HG03066 (cell line): ENCODE measurements around the gene VAPB.

Source experiments
- ATAC-seq: cut with Tn5 transposase; IDR thresholded peaks from one replicate; pipeline ENCODE4 v1.9.1; 2021; ENCODE audit warnings: low read depth; ENCODE audit not compliant: unreplicated experiment

VAPB gene

GRCh38 chr20:58433029-58433647, 44.1 kb downstream of the VAPB start:
- no peak for ATAC-seq

GRCh38 chr20:58433759-58434158, 44.7 kb downstream of the VAPB start:
- no peak for ATAC-seq

DNA sequence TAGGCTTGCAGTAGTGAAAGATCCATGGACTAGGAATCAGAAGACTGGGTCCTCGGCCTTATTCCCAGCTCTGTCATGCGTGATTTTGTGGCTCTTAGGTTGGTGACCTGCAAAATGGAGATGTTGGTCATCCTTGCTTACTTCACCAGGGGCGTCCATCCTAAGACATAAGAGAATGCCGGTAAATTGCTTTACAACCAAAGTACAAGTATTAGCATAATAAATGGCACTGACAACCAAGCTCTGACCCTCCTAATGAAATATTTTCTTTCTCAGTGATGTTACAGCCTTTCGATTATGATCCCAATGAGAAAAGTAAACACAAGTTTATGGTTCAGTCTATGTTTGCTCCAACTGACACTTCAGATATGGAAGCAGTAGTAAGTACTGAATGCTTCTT, 45.3 kb downstream of the VAPB start:
- no peak for ATAC-seq

- ATAC-seq = no peak
These were observed 46.2 kb downstream of the VAPB start for GRCh38 chr20:58435237-58435636.

DNA sequence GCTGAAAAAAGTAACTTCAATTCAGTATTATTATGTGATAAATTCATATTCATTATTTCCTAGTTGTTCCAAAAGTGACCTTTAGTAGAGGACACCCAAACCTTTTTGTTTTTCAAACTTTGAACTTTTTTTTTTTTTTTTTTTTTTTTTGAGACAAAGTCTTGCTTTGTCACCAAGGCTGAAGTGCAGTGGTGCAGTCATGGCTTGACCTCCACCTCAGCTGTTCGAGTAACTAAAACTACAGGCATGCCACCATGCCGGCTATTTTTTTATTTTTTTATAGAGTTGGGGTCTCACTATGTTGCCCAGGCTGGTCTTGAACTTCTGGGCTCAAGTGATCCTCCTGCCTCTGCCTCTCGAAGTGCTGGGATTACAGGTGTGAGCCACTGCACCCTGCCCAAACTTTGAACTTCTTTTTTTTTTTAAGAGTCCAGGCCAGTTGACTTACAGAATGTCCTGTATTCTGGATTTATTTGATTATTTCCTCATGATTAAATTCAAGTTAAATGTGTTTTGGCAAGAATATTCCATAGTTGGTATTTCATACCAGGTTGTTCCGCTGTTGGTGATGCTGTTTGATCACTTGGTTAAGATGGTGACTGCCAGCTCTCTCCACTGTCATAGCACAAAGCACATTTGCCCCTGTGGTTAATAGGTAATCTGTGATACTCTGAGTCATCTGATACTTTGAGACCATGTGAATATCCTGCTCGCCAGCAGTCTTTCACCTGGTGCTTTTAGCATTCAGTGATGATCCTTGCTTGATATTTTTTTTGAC, 48.0 kb downstream of the VAPB start:
- no peak for ATAC-seq

GRCh38 chr20:58438970-58439808, 50.2 kb downstream of the VAPB start:
- no peak for ATAC-seq

DNA sequence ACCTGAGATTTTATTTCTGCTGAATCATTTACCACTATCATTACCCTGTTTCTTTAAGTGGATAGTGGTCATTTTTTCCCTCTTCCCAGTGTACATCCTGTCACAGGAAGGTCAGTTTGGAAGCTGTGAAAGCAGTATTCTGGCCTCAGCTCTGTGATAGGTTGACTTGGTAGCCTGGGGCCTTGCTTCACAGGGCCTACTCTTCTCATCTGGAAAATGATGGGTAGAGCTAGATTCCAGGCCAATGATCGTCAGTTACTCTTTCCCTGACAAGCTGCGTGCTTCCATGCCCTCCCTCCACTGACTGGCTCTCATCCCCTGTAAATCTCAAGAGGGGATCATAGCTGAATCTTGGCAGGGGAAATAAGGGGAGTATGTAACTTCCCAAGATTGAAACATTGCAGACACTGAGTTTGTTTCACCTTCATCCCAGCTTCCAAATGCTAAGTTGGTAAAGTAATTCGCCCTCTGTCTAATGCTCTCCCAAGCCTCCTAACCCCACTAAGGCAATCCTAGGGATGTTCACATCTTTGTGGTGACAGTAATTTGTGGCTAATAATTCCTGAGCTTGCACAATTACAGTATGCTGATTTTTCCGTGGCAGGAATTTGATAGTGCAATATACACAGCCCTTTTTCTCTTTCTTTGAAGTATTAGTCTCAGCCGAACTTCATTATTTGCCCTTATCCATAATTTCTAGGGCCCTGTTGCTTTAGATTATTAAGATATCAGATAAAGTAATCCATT, 51.2 kb downstream of the VAPB start:
- ATAC-seq = no peak

DNA sequence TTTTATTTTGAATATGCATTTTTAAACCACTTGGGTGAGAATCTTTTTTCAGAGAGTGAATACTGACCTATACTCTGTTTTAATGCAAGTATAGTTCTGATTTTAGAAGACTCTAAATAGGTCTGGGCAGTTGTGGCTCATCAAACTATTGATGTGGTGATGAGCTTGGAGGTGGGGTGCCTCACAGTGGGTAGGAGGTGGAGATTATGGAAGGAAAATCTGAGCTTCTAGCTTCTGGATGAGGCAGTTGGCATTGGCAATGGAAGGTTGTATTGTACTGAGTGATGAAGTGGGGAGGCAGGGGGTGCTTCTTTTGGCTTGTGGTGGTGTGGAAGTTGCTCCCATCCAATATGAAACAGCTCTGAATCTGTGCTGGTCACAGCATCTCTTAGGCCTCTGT, 52.7 kb downstream of the VAPB start:
- no peak for ATAC-seq

DNA sequence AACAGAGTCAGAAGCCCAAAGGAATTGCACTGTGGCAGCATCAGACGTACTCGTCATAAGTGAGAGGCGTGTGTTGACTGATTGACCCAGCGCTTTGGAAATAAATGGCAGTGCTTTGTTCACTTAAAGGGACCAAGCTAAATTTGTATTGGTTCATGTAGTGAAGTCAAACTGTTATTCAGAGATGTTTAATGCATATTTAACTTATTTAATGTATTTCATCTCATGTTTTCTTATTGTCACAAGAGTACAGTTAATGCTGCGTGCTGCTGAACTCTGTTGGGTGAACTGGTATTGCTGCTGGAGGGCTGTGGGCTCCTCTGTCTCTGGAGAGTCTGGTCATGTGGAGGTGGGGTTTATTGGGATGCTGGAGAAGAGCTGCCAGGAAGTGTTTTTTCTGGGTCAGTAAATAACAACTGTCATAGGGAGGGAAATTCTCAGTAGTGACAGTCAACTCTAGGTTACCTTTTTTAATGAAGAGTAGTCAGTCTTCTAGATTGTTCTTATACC, 55.8 kb downstream of the VAPB start:
- no peak for ATAC-seq

GRCh38 chr20:58446264-58446959, 57.4 kb downstream of the VAPB start:
- ATAC-seq = no peak

DNA sequence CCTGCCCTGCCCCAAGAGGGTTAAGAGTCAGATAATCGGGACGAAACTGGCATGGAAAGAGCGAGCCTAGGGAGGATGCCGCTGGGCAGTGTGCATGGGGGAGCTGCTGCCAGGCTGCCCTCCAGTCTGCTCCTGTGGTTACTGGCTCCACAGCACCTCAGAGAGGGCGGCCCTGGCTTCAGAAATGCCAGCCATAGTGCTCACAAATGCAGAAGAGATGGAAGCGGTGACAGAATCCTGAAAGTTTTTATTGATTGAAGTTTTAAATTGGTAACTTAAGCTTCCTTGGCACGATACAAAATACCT, 57.9 kb downstream of the VAPB start:
- ATAC-seq = no peak

DNA sequence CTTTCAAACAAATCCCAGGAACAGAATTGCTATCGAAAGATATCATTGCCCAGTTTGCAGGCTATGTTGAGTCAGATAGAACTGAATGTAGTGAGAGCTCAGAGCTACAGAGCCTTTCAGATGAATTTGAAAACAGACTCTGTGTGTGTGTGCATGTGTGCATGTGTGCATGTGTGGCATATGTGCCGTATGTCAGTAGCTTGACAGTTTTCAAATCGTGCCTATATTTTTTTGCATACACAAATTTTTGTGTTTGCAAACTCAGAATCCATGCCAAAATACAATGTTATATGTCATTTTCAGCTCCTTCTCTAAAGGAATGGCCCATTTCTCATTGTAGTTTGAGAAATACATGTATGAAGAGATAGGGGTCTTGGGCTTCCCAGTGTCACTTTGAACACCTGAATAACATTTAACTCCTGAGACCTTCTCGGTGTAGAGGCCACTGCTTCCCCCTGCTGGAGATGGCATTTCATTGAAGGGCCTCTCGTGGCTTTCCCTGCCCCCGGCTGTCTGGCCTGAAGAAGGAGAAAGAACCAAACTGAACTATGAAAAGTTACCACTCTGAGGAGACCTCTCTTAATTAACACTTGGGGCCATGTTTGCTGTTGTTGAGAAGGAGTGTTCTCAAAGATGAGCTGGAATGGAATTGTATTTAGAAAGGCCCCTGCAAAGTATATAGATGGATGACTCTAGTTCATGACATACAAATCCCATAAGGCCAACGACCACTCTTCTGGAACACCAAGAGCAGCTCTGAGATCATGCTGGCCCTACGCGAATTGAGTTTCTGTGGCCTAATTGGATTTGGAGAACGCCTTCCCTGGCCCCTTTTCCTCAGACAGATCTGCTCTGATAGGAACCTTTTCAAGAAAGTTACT, 58.7 kb downstream of the VAPB start:
- no peak for ATAC-seq

DNA sequence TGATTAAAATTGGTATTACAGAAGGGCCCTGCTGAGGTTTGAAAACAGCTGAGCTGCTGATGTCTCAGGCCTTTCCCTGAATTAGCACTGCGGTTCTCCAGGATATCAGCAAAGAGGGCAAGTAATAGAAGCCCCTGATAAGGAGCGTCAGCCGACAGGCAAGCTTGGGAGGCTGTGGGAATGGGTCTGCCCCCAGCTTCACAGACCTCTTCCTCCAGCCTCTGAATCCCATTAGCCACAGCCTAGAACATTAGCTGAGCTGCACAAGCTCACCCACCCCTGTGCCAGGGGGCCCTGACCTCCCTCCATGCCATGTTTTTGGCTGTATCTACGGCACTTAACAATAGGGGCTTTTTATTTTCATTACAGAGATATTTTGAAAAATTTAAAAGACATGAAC, 59.9 kb downstream of the VAPB start:
- ATAC-seq = no peak

GRCh38 chr20:58449681-58450221, 60.7 kb downstream of the VAPB start:
- ATAC-seq = no peak

DNA sequence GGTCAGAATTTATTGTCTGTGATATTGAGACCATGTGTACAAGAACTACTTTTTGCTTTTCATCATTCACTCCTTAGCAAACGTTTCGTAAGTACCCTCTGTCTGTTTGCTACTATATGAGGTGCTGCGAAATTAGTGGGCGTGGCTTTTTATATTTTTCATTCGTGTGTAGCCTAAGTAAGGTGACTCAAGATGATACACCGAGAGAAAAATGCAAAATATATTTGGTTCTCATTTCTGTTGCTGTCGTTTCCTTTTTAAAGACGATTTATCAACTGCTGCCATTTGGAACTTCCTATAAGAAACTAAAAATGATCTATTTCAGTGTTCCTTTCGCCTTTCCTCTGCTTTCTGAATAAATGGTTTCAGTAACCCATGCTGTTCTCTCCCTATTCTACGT, 61.2 kb downstream of the VAPB start:
- peak; percentile 53 for ATAC-seq

- ATAC-seq = no peak
These were observed 63.7 kb downstream of the VAPB start for GRCh38 chr20:58452667-58453255.

DNA sequence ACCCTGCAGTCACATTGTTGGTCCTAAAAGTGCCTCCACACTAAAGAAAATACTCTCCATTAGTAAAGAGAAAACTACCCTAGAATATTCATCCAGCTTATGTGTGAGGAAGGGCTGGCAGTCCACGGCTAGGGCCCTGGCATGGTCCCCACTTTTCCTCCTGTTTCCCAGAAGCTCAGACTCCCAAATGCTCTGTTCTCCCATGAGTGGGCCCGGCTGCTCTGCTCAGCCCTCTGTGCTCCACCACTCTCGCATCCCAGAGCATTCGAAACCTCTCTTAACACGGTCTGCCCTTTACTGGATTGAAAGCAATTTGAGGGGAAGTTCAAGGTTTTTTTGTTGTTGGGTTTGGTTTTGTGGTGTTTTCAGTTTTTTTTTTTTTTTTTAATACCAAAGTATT, 64.4 kb downstream of the VAPB start:
- ATAC-seq = no peak

DNA sequence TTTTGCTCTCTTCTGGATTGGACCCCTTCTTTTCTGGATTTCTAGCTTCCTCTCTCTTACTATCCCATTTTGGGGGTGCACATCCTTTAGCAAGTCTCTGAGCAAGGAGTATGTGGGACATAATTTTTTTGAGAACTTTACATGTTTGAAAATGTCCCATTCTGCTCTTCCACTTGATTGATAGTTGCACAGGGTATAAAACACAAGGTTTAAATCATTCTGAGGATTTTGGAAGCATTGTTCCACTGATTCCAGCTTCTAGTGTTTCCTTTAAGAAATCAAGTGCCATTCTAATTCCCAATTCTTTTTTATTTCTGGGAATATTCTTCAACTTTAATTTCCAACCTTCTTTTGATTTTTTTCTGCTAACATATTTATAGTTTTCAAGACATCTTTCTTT, 65.4 kb downstream of the VAPB start:
- no peak for ATAC-seq
